ENCODE measurements around the gene WSB2.

The WSB2 gene

DNA sequence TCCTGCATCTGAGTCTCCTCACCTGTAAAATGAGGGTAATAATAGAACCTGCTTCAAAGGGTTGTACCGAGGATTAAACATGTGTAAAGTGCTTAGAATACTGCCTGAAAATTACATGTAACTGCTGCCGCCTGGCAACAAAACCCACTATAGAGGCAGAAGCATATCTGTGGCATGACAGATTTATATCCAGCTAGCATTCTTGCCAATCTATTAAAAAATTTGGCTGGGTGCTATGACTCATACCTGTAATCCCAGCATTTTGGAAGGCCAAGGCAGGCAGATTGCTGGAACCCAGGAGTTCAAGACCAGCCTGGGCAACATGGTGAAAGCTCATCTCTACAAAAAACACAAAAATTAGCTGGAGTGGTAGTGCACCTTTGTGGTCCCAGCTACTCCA, 75.8 kb downstream of the WSB2 start:
- no peak for DNase-seq

Measured in activated effector memory CD4-positive, alpha-beta T cell treated with anti-CD3 and anti-CD28 coated beads, Interleukin-2, amount 50 U/mL, for 16 hours (primary cell).